LNCaP clone FGC (cell line): ENCODE measurements around the gene ZPBP2.

ENCODE experiments used
- DNase-seq: peaks from one replicate; pipeline ENCODE4 v3.0.0-alpha.2; 2011; ENCODE audit warnings: low read depth
- H3K4me3 ChIP-seq: 2 replicates; pipeline ENCODE4 v1.5.1; 2011; ENCODE audit warnings: mild to moderate bottlenecking, low read depth, low read length, control low read depth
- CTCF ChIP-seq: IDR thresholded peaks from 2 replicates; pipeline ENCODE4 v1.5.1; 2012; ENCODE audit warnings: mild to moderate bottlenecking; ENCODE audit not compliant: control insufficient read depth, insufficient read depth; ENCODE audit errors: extremely low read depth

Gene ZPBP2

DNA sequence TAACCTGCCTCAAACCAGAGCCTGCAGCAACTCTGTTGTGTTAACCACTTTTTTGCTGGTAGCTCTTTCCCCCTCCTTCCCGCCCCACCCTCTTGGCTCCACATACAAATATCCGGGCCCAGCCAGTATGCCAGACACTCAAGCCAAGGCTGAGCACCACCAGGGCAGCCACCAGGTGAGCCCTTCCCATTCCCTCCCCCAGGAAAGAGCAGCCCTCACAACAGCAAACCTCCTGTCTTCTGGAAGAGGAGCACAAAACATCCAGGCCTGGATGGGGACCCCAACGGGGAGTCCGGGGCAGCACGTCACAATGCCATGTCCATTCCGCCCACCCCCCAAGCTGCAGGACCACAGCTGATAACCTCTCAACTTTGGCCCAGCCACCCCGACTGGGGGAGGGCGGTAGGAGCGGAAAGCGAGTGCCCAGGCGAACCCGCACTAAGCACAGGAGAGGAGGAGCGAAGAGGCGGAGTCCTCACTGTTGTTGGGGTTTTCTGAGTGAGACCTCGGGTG, 58.6 kb downstream of the ZPBP2 start:
- no peak for DNase-seq
- TF ChIP-seq CTCF = no peak
- peak overlapping the region; percentile 79 for H3K4me3 ChIP-seq
